Heart left ventricle (tissue), 13 donors: Measurements from ENCODE around the gene IPO9.

Experiments used
- POLR2A ChIP-seq, 2 donors: fragments of 450-650 bp; IDR thresholded peaks; one replicate each; pipeline ENCODE4 v1.6.1; 2017; ENCODE audit warnings: antibody characterized with exemption in 2 of 2, mild to moderate bottlenecking in 2 of 2, moderate library complexity in 2 of 2
- TF ChIP-seq, protein P1 (sequence below), 12 donors: fragments of 200-600 bp; sonication (generic) in 4 of 12; IDR thresholded peaks; one replicate each; pipeline versions ENCODE4 v1.5.0 to v1.8.0; 2018 to 2022; ENCODE audit warnings: antibody characterized with exemption in 12 of 12, mild to moderate bottlenecking in 5 of 12
- donor health status: ischemic (EF 13 %, LVEDD 7.1; RV severe dilation, severe dysfunction).
- donor health status: DM: no; HTN: yes; CAD: no.
- donor health status: DM: no; HTN: no; CAD: no.
- donor health status: ischemic (EF 25% LVEDD 6.9; RV normal size, moderate dysfunction).
- donor health status: ischemic (EF 25% LVEDD 5.7; RV mildly dilated, moderate dysfunction).
- donor health status: ischemic (EF 35%, LVEDD 5.7; RV mildly dilated, moderate dysfunction).
- donor health status: nonischemic (EF 11% LVEDD 7.7; RV severe dilation, severe dysfunction).
- donor health status: DM: yes; HTN: yes; CAD: no.
- donor health status: PGD.
- donor health status: ischemic (EF 29% LVEDD 5.4; RV normal size, mild dysfunction).
- donor health status: nonischemic (EF 23%, LVEDD 6.1; RV moderate dilation, normal function).

DNA sequence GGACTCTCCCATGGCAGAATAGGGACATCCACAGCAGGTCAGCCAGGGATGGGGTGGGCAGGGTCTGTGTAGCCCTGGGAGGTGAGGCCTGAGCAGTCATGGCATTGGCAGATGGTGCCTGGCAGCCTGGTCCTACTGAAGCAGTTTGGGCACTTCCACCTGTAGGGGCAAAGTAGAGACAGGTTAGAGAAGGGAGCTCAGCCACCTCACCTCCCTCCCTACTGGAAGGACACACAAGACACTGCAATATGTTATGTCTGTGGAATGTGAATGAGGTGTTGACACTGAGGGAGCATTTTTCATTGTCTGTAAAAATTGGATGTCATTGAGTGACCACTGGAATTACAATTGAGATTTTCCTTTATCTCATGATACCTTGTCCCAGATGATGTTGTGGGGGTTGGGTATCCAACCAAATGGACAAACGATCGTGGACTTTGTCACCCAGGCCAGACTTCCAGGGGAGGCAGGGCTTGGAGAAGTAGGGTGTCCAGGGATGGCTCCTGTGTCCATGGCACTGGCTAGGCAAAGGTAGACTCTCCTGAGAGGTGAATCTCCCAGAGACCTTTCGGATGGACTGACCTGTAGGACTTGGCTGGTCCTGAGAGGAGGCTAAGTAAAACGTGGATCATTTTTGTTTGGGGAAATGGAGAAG, 69.4 kb downstream of the IPO9 start:
- no peak for TF ChIP-seq POLR2A (IDR thresholded peaks at IDR 0.05)
- TF ChIP-seq, protein P1, sequence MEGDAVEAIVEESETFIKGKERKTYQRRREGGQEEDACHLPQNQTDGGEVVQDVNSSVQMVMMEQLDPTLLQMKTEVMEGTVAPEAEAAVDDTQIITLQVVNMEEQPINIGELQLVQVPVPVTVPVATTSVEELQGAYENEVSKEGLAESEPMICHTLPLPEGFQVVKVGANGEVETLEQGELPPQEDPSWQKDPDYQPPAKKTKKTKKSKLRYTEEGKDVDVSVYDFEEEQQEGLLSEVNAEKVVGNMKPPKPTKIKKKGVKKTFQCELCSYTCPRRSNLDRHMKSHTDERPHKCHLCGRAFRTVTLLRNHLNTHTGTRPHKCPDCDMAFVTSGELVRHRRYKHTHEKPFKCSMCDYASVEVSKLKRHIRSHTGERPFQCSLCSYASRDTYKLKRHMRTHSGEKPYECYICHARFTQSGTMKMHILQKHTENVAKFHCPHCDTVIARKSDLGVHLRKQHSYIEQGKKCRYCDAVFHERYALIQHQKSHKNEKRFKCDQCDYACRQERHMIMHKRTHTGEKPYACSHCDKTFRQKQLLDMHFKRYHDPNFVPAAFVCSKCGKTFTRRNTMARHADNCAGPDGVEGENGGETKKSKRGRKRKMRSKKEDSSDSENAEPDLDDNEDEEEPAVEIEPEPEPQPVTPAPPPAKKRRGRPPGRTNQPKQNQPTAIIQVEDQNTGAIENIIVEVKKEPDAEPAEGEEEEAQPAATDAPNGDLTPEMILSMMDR (IDR thresholded peaks at IDR 0.05), result no peak
